EL (cell line): ENCODE measurements around the gene ZNF488.

Experiments
- DNase-seq: peaks from one replicate; pipeline ENCODE4 v3.0.0-alpha.2; 2016

Gene ZNF488

GRCh38 chr10:47365431-47366180 is 18.5 kb downstream of the ZNF488 start:
- no peak for DNase-seq

- no peak for DNase-seq
Measured at GRCh38 chr10:47364911-47365310, 19.2 kb downstream of the ZNF488 start.

GRCh38 chr10:47364366-47364765 is 19.7 kb downstream of the ZNF488 start:
- DNase-seq: no peak

- no peak for DNase-seq
Measured at GRCh38 chr10:47363781-47364180, 20.3 kb downstream of the ZNF488 start.

GRCh38 chr10:47362199-47362598 is 21.9 kb downstream of the ZNF488 start:
- no peak for DNase-seq

- peak; percentile 38 for DNase-seq
Measured at GRCh38 chr10:47361293-47361692, 22.8 kb downstream of the ZNF488 start.

- DNase-seq: no peak
Measured at GRCh38 chr10:47360419-47361040, 23.6 kb downstream of the ZNF488 start.

GRCh38 chr10:47359626-47360418 is 24.3 kb downstream of the ZNF488 start:
- no peak for DNase-seq

- no peak for DNase-seq
Measured at GRCh38 chr10:47359101-47359500, 25.0 kb downstream of the ZNF488 start.

GRCh38 chr10:47358457-47358856 is 25.6 kb downstream of the ZNF488 start:
- no peak for DNase-seq

GRCh38 chr10:47357911-47358310 is 26.2 kb downstream of the ZNF488 start:
- DNase-seq: no peak

- DNase-seq: no peak
Measured at GRCh38 chr10:47357131-47357582, 26.9 kb downstream of the ZNF488 start.

GRCh38 chr10:47356708-47357107 is 27.4 kb downstream of the ZNF488 start:
- DNase-seq: no peak

- no peak for DNase-seq
Measured at GRCh38 chr10:47354900-47355299, 29.2 kb downstream of the ZNF488 start.

- DNase-seq: peak; percentile 11
Measured at GRCh38 chr10:47354165-47354564, 29.9 kb downstream of the ZNF488 start.

GRCh38 chr10:47353351-47353750 is 30.7 kb downstream of the ZNF488 start:
- no peak for DNase-seq

- no peak for DNase-seq
Measured at GRCh38 chr10:47351899-47352815, 31.9 kb downstream of the ZNF488 start.

- no peak for DNase-seq
Measured at GRCh38 chr10:47350671-47351640, 33.1 kb downstream of the ZNF488 start.

- no peak for DNase-seq
Measured at GRCh38 chr10:47349941-47350371, 34.1 kb downstream of the ZNF488 start.

GRCh38 chr10:47349516-47349915 is 34.6 kb downstream of the ZNF488 start:
- DNase-seq: no peak
